Neutrophil (primary cell): ENCODE data around the gene KRT85.

Experiments used
- H3K27ac ChIP-seq: fragments of 200-600 bp; sonication (generic); 2 replicates; pipeline ENCODE4 v1.5.1; 2016; ENCODE audit warnings: mild to moderate bottlenecking, moderate library complexity
- H3K27me3 ChIP-seq: fragments of 200-600 bp; sonication (generic); 2 replicates; pipeline ENCODE4 v1.6.0; 2016; ENCODE audit warnings: mild to moderate bottlenecking
- H3K36me3 ChIP-seq: fragments of 200-600 bp; sonication (generic); 2 replicates; pipeline ENCODE4 v1.5.1; 2017
- H3K4me1 ChIP-seq, 2 experiments: fragments of 200-600 bp in 1 of 2; sonication (generic) in 1 of 2; 1 replicate in 1 of 2; 2 replicates in 1 of 2; pipeline versions ENCODE4 v1.5.1 to v1.6.1; 2013 to 2016; ENCODE audit warnings: low read depth in 1 of 2, low read length in 1 of 2, mild to moderate bottlenecking in 1 of 2, moderate library complexity in 1 of 2; ENCODE audit not compliant: control insufficient read depth in 1 of 2, insufficient read depth in 1 of 2
- H3K4me3 ChIP-seq, 2 experiments: fragments of 200-600 bp in 1 of 2; sonication (generic) in 1 of 2; 1 replicate in 1 of 2; 2 replicates in 1 of 2; pipeline ENCODE4 v1.5.1; 2013 to 2016; ENCODE audit warnings: low read depth in 1 of 2, low read length in 1 of 2, mild to moderate bottlenecking in 1 of 2, moderate library complexity in 1 of 2
- H3K9me3 ChIP-seq: fragments of 200-600 bp; sonication (generic); 2 replicates; pipeline ENCODE4 v1.5.1; 2016
- TF ChIP-seq, protein P1 (sequence below): fragments of 200-600 bp; sonication (generic); IDR thresholded peaks from 2 replicates; pipeline ENCODE4 v1.5.1; 2016; ENCODE audit warnings: antibody characterized with exemption

Gene KRT85

DNA sequence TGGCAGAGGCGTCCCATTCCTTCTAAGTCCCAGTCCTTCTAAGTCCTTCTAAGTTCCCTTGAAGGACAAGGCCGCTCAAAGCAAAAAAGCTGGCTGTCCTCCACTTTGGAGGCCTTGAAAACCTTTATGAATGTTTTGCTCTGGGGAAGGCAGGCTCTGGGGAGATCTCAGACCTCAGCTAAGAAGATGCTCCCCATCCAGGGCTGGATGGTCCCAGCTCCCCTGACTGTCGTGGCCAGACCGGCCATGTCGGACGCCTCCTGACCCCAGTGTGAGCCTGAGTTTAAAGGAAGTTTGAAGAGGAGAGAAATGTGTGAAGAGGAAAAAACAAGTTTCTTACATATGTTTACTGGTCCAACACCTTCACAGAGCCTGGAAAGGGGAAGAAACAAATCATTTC lies 12.3 kb upstream of the KRT85 start:
- Histone ChIP-seq H3K36me3 (no peaks in the 10 kb centered on the region), H3K9me3 (no peaks in the 10 kb centered on the region), H3K27me3 (peaks cover 22% of the 10 kb centered on the region), H3K4me1 (no peaks in the 10 kb centered on the region), H3K27ac (no peak overlapping the region), H3K4me3 (no peak overlapping the region)
- TF ChIP-seq, protein P1, sequence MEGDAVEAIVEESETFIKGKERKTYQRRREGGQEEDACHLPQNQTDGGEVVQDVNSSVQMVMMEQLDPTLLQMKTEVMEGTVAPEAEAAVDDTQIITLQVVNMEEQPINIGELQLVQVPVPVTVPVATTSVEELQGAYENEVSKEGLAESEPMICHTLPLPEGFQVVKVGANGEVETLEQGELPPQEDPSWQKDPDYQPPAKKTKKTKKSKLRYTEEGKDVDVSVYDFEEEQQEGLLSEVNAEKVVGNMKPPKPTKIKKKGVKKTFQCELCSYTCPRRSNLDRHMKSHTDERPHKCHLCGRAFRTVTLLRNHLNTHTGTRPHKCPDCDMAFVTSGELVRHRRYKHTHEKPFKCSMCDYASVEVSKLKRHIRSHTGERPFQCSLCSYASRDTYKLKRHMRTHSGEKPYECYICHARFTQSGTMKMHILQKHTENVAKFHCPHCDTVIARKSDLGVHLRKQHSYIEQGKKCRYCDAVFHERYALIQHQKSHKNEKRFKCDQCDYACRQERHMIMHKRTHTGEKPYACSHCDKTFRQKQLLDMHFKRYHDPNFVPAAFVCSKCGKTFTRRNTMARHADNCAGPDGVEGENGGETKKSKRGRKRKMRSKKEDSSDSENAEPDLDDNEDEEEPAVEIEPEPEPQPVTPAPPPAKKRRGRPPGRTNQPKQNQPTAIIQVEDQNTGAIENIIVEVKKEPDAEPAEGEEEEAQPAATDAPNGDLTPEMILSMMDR = no peak

DNA sequence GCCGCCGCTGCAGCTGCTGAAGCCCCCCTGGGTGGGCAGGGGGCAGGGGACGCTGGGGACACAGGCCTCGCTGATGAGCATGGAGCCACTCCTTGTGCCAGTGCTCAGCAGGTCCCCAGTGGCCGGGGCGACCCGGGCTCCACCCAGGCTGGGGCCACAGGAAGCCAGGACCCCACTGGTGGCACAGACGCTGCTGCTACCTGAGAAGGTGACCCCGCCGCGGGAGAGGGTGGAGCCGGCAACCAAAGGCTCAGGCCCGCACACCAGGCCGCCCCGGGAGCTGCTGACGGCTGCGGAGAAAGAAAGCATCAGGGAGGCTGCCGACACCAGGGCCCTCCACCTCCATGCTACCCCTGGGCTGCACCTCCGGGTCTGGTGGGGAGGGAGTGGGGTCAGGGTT lies 10.8 kb upstream of the KRT85 start:
- Histone ChIP-seq H3K4me3 (no peak overlapping the region), H3K27me3 (peaks cover 16% of the 10 kb centered on the region), H3K36me3 (no peaks in the 10 kb centered on the region), H3K27ac (no peak overlapping the region), H3K9me3 (no peaks in the 10 kb centered on the region), H3K4me1 (no peaks in the 10 kb centered on the region)
- TF ChIP-seq, protein P1 = no peak

- Histone ChIP-seq H3K9me3 (no peaks in the 10 kb centered on the region), H3K27me3 (peaks cover 8% of the 10 kb centered on the region), H3K4me3 (no peak overlapping the region), H3K36me3 (no peaks in the 10 kb centered on the region), H3K4me1 (no peaks in the 10 kb centered on the region), H3K27ac (no peak overlapping the region)
- TF ChIP-seq, protein P1 = no peak
These were observed 10.0 kb upstream of the KRT85 start for GRCh38 chr12:52377266-52377665.

DNA sequence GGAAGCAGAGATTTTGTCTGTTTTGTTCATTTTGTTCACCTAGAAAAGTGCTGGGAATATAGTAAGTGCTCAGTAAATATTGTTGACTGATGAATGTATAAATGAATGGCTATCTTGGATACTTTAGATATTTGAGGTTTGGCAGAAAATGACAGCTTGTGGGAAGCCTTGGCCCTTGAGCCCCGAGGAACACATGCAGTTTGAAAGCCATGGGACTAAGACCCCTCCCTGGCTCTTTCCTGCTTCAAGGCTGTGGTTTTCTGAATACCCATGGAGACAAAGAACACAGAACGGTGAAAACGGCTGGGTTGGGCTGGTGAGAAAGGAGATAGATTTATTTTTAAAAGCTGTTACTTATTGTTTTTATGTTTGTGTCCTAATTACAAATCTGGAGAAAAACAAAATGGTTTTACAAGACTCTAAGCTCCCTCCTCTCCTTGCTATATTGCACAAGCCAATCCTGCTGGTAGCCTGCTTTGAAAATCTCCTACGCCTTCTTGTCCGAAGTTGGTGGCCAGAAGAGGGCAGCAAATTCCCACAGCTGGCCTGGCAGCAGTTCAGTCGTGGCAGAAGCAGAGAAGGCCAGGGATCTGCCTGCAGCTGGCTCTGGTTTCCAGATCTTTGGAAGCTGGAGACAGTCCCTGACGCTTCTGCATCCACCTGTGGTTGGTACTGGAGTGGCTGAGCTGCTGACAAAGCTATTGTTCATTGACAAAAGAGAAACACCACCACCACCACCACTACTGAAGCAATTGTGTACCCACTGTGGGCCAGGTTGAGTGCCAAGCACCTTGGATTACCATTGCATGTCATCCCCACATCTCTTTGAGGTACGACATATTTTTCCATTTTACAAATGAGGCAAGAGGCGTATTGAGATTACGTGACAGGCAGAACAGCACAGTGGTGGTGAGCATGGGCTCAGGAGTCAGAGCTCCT lies 5.2 kb upstream of the KRT85 start:
- no peak overlapping the region for H3K27ac ChIP-seq
- no peaks in the 10 kb centered on the region for H3K36me3 ChIP-seq
- H3K27me3 ChIP-seq = peaks cover 13% of the 10 kb centered on the region
- no peak overlapping the region for H3K4me3 ChIP-seq
- no peaks in the 10 kb centered on the region for H3K4me1 ChIP-seq
- TF ChIP-seq, protein P1 = no peak
- no peaks in the 10 kb centered on the region for H3K9me3 ChIP-seq

DNA sequence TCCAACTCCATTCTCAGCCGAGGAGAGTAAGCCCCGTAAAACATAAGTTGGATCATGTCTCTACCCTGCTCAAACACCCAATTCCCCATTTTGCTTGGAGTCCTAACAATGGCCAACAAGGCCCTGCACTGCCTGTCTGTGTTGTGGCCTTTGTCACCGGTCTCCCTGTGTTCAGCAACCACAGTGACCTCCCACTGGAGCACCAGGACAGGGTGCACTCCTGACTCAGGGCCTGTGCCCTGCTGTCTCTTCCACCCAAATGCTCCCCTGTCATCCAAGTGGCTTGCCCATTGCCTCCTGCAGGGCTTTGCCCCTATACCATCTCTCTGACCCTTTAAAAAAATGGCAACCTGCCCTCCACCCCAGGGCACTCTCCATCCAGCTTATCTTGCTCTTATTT lies 4.4 kb upstream of the KRT85 start:
- no peak overlapping the region for H3K4me3 ChIP-seq
- no peaks in the 10 kb centered on the region for H3K9me3 ChIP-seq
- TF ChIP-seq, protein P1 = no peak
- no peak overlapping the region for H3K27ac ChIP-seq
- peaks cover 13% of the 10 kb centered on the region for H3K27me3 ChIP-seq
- no peaks in the 10 kb centered on the region for H3K4me1 ChIP-seq
- no peaks in the 10 kb centered on the region for H3K36me3 ChIP-seq
